ENCODE results near the gene C17orf50.

Gene C17orf50

GRCh38 chr17:35757243-35757642 lies 3.4 kb upstream of the C17orf50 start:
- DNase-seq, result no peak

DNA sequence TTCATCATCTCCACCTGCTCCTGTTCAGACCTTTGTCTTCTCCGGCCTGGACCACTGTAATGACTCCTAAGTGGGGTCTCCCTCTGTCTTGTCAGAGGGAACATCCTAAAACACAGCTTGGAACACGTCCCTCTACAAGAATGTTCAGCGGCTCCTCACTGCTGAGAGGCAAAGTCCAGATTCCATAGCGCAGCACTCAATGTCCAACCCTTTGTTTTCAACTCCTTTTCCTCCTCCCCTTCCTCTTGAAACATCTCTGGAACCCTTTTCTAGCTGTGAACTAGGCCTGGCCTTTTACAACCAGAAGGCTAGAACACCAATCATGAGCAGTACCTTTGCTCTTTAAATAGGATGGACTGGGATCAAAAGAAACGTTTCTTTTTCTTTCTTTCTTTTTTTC lies 914 bp downstream of the C17orf50 start:
- DNase-seq, result no peak

DNA sequence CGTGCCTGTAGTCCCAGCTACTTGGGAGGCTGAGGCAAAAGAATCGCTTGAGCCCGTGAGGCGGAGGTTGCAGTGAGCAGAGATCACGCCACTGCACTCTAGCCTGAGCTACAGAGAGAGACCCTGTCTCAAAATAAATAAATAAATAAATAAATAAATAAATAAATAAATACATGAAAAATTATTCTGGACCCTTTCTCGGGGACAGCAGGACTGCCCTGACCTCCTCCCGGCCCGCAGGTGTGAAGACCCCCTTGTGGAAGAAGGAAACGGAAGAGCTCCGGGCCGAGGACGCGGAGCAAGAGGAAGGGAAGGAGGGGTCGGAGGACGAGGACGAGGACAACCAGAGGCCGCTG lies 3.1 kb downstream of the C17orf50 start:
- no peak for DNase-seq

GRCh38 chr17:35764123-35764991 lies 3.7 kb downstream of the C17orf50 start:
- peak; percentile 96 for DNase-seq

GRCh38 chr17:35765086-35765710 lies 4.5 kb downstream of the C17orf50 start:
- DNase-seq, result no peak

DNA sequence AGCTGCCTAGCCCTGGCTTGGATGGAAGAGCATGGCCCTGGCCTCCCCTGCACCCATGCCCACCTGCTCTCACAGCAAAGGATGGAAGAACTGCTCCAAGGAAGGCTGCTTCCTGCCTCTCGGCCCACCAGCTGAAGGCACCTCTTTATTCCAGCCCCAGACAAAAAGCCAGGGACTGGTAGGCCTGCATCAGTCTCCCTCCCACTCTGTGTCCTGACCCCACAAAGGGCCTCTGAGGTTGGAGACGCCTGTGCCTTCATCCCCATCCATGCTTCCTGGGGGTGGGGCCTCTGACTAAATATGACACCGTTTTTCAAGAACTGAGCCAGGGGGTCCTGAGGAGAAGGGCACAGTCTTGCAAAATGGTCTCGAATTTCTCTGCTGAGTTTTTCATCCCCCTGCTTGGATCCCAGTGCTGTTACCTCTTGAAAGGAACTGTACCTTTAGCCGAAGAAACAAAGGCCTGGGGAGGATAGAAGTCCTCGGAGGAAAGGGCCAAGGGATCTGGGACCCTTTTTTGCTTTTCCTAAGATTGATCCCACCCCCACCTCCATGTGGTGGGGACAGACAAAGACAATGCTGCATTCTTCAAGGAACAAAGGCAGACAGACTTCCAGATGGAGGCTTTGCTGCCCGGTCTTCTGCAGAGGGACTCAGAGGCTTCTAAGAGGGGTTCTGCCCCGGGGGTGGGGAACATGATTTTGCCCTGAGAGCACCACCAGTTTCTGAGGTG lies 5.2 kb downstream of the C17orf50 start:
- DNase-seq, result no peak

GRCh38 chr17:35766489-35766877 lies 5.8 kb downstream of the C17orf50 start:
- DNase-seq, result no peak

DNA sequence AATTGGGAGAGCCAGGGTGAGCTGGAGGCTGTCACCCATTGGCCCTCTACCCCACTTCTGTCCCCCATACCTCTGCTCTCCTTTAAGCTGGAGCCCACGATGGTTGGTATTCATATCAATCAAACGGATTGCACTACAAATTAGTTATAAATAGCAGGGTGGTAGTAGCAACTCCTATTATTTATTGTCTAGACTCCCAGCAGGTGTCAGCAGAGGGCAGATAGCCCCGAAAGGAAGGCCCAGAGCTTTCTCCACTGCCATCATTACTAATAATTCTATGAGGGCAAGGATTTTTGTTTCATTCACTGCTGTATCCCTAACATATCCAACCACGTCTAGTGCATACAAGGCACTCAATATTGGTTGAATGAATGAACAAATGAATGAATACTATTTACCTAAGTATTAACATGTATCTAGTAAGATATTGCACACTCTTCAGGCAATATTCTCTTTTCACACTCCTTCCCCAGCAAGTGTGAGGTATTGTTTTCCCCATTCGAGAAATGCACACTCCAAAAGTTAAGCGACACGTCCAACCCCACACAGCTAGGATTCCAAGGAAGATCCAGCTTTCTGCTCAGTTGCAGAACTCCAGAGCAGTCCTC lies 6.3 kb downstream of the C17orf50 start:
- DNase-seq, result no peak

DNA sequence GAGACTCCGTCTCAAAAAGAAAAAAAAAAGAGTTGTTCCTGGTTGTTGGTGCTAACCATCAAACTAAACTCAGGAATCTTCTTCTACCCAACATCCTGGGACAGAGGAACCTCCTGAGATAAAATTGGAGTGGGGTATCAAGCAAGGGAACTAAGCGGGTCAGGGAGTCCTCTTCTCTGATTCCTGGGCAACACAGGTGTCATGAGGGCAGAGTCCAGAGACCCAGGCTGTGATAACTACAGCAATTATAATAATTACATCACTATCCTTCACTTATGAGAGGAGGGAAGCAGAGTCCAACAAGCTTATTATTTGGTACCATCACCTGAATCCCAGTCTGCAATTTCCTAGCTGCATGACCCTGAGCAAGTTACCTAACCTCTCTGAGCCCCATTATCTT lies 8.1 kb downstream of the C17orf50 start:
- no peak for DNase-seq

DNA sequence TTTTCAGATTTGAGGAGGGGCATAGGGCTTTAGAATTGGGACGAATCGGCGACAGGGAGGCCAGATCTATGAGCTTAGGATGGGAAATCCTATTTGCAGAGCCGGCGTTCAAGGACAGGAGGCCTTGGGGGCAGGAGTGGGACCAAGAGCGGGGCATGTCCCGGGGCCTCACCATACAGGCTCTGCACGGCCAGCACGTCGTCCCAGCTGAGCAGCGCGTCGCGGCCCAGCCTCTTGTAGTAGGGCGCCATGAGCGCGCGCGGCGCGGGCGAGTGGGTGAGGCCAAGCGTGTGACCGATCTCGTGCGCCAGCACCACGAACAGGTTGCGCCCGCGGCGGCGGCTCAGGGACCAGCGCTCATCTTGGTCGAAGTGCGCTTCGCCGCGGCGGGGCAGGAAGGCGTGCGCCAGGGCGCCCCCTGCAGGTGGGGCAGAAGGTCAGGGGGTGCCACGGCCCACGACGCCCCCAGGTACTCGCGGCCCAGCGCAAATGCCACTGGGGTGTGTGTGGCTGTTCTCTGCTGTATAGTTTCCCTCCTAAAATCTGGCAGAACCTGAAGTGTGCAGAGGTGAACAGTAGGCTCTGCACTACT lies 9.3 kb downstream of the C17orf50 start:
- no peak for DNase-seq

- no peak for DNase-seq
Measured at GRCh38 chr17:35773129-35773528, 12.4 kb downstream of the C17orf50 start.

GRCh38 chr17:35773679-35774425 lies 13.2 kb downstream of the C17orf50 start:
- no peak for DNase-seq

- DNase-seq, result no peak
Measured at GRCh38 chr17:35774499-35774898, 13.8 kb downstream of the C17orf50 start.

GRCh38 chr17:35775039-35775438 lies 14.4 kb downstream of the C17orf50 start:
- no peak for DNase-seq

DNA sequence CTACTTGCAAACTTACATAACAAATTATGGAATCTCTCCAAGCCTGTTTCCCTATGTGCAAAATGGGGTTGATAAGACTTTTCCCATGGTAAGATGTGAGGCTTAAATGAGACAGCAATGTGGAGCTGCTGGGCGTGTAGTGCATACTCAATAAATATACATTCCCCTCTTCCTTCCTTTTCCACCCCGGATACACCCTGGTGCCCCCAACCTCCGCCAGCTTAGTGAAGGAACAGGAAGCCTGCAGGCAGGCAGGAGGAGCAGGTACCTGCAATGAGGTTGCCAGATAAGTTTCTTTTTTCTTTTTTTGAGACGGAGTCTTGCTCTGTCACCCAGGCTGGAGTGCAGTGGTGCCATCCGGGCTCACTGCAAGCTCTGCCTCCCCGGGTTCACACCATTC lies 14.9 kb downstream of the C17orf50 start:
- DNase-seq, result no peak

DNA sequence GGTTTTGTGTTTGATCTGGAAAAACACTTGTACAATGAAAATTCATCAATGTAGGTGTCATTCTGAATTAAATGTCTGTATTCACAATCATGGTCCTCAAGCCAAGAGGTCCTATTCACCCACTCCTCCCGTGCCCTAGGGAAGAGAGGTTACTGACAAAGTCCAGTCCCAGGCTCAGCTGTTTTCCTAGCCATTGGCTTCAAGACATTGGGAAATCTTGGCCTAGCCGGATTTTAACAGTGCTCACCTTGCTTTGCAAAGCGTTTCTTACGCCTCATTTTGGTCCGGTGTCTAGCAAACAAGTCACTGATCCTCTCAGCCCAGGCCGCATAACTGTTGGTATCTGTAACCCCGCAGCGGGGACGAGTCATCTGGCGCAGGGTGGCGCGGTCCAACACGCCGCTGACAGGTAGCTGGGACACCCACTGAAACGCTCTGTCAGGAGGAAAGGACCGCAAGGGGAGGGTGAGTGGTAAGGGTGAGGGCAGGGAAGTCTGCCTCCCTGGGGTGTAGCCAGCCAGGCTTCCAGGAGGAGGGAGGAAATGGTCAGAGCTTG lies 18.0 kb downstream of the C17orf50 start:
- DNase-seq, result no peak

DNA sequence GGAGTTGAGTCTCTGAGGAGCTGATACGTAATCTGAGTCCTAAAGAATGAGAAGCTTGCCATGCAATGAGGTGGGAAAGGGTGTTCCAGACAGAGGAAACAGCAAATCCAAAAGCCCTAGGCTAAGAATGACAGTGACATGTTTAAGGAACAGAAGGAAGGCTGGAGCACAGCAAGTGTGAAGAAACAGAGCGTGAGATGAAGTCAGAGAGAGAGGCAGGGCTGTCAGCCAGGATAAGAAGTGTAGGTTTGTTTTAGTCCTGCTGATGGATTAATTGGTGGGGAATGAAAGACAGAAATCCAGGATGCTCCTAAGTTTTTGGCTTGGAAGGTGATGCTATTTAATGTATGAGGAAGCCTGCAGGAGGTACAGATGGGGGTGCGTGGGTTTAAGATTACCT lies 20.3 kb downstream of the C17orf50 start:
- DNase-seq, result no peak

GRCh38 chr17:35784895-35785294 lies 24.2 kb downstream of the C17orf50 start:
- no peak for DNase-seq

GRCh38 chr17:35786941-35787432 lies 26.3 kb downstream of the C17orf50 start:
- no peak for DNase-seq

GRCh38 chr17:35788477-35789368 lies 28.0 kb downstream of the C17orf50 start:
- DNase-seq, result no peak

DNA sequence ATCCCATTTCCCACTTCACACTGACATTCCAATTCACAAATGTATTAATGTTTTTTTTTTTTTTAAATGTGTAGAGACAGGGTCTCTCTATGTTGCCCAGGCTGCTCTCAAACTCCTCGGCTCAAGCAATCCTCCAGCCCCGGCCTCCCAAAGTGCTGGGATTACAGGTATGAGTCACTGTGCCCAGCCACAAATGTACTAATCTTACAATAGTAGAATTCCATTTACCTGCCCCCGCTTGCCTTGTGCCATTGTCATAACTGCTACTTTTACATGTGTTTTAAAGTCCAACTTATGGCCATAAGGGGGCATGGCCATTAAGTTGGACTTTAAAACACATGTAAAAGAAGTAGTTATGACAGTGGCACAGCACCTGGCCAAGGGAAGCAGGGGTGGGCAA lies 30.2 kb downstream of the C17orf50 start:
- DNase-seq, result no peak

Data from activated CD8-positive, alpha-beta memory T cell treated with anti-CD3 and anti-CD28 coated beads, Interleukin-2, amount 50 U/mL, for 48 hours (primary cell).